ENCODE data around the gene EFCC1.
A peak's percentile ranks its signal among the peaks of the same experiment; 100 is the strongest.

Gene EFCC1

GRCh38 chr3:129001101-129001805, at the start of gene EFCC1:
EFCC1 (plus strand) TSS chr3:129001304; CDS start chr3:129001629, 325 bp downstream.
- peak within 1 kb of the TSS; percentile 24; the same call in 1 of the 2 replicates for H3K27ac ChIP-seq
- no peak for TF ChIP-seq CTCF (conservative IDR thresholded peaks at IDR 0.05)

GRCh38 chr3:128956440-128956839, 44.7 kb upstream of the EFCC1 start:
- H3K27ac ChIP-seq, result no peak overlapping the region
- no peak for TF ChIP-seq CTCF (conservative IDR thresholded peaks at IDR 0.05)

GRCh38 chr3:128965280-128965679, 35.8 kb upstream of the EFCC1 start:
- no peak overlapping the region for H3K27ac ChIP-seq
- TF ChIP-seq CTCF (conservative IDR thresholded peaks at IDR 0.05), result no peak

- TF ChIP-seq CTCF (conservative IDR thresholded peaks at IDR 0.05), result no peak
- H3K27ac ChIP-seq, result no peak overlapping the region
These were observed 35.3 kb upstream of the EFCC1 start for GRCh38 chr3:128965818-128966217.

- no peak for TF ChIP-seq CTCF (conservative IDR thresholded peaks at IDR 0.05)
- H3K27ac ChIP-seq, result no peak overlapping the region
These were observed 33.3 kb upstream of the EFCC1 start for GRCh38 chr3:128967748-128968355.

GRCh38 chr3:128969993-128970739, 30.9 kb upstream of the EFCC1 start:
- no peak overlapping the region for H3K27ac ChIP-seq

More at GRCh38 chr3:128969993-128970739, 30.9 kb upstream of the EFCC1 start:
- peak; percentile 93 for TF ChIP-seq CTCF (conservative IDR thresholded peaks at IDR 0.05)

Measured in VCaP (cell line).